Breast epithelium (tissue), 4 donors: ENCODE results near the gene ZNF318. TPM values are rescaled to one million over a fixed set of nuclear protein-coding genes. Genes with fewer than 3 reads are reported as not detected.
A peak's percentile ranks its signal among the peaks of the same experiment; 100 is the strongest.

Source experiments
- DNase-seq, 2 donors: peaks; one replicate each; pipeline ENCODE4 v3.0.0-alpha.2; 2019; ENCODE audit warnings: low spot score in 2 of 2
- H3K27ac ChIP-seq, 2 donors: fragments of 200-600 bp; sonication (generic) in 1 of 2; one replicate each; pipeline ENCODE4 v1.5.1; 2016 to 2019; ENCODE audit warnings: mild to moderate bottlenecking in 1 of 2
- H3K27me3 ChIP-seq, 2 donors: fragments of 200-600 bp; sonication (generic) in 1 of 2; one replicate each; pipeline versions ENCODE4 v1.5.1 to v1.6.0; 2017 to 2019; ENCODE audit warnings: control low read depth in 1 of 2, mild to moderate bottlenecking in 1 of 2
- H3K36me3 ChIP-seq: fragments of 200-600 bp; one replicate; pipeline ENCODE4 v1.5.1; 2019
- H3K4me1 ChIP-seq, 2 donors: fragments of 200-600 bp; sonication (generic); one replicate each; pipeline ENCODE4 v1.5.1; 2016 to 2019; ENCODE audit warnings: control low read depth in 1 of 2
- H3K4me3 ChIP-seq, 3 donors: fragments of 200-600 bp; sonication (generic); 1 replicate in 2 of 3; 2 replicates in 1 of 3; pipeline ENCODE4 v1.5.1; 2016 to 2019; ENCODE audit warnings: mild to moderate bottlenecking in 3 of 3, moderate library complexity in 2 of 3
- H3K9me3 ChIP-seq, 2 donors: fragments of 200-600 bp; sonication (generic) in 1 of 2; one replicate each; pipeline ENCODE4 v1.5.1; 2016 to 2019; ENCODE audit warnings: control low read depth in 1 of 2
- CTCF ChIP-seq, 3 donors: fragments of 450-650 bp; IDR thresholded peaks; one replicate each; pipeline ENCODE4 v1.5.1; 2016 to 2017; ENCODE audit warnings: antibody characterized with exemption in 3 of 3, mild to moderate bottlenecking in 3 of 3, moderate library complexity in 3 of 3
- POLR2A ChIP-seq: fragments of 450-650 bp; IDR thresholded peaks from one replicate; pipeline ENCODE4 v1.6.1; 2016; ENCODE audit warnings: antibody characterized with exemption, mild to moderate bottlenecking, moderate library complexity
- POLR2AphosphoS5 ChIP-seq, 3 donors: sonication (generic); formaldehyde crosslinking; IDR thresholded peaks; one replicate each; pipeline ENCODE4 v1.6.1; 2017; ENCODE audit warnings: antibody characterized with exemption in 3 of 3
- intact Hi-C: fragments of 100-400 bp; cut with DNase I; formaldehyde crosslinking; loops from one replicate; pipeline ENCODE4 v1.15.1; 2023; ENCODE audit warnings: low total_unique reads
- total RNA-seq, 3 donors: library from RNA; depleted of rRNA; stranded (reverse); fragments of >200 nt; gene quantifications; one replicate each; pipeline ENCODE4 v1.1.0, GENCODE V29; 2016

Gene ZNF318
- total RNA-seq, 3 donors from 2014 or later: 15.4 to 19.5 (median 17.4) TPM

GRCh38 chr6:43311666-43312065, 57.8 kb downstream of the ZNF318 start:
- intact Hi-C loops: no loop called here
- H3K4me1 ChIP-seq: no peaks in the 10 kb centered on the region
- H3K36me3 ChIP-seq: no peaks in the 10 kb centered on the region
- TF ChIP-seq POLR2A (no peak), POLR2AphosphoS5 (IDR thresholded peaks at IDR 0.05) (no peak), CTCF (IDR thresholded peaks at IDR 0.05) (no peak)
- no peak overlapping the region for H3K27ac ChIP-seq
- no peak for DNase-seq
- H3K27me3 ChIP-seq: no peaks in the 10 kb centered on the region
- no peak overlapping the region for H3K4me3 ChIP-seq
- no peaks in the 10 kb centered on the region for H3K9me3 ChIP-seq

- intact Hi-C loops: no loop called here
- H3K36me3 ChIP-seq: no peaks in the 10 kb centered on the region
- TF ChIP-seq CTCF (IDR thresholded peaks at IDR 0.05) (no peak), POLR2A (no peak)
- H3K9me3 ChIP-seq: no peaks in the 10 kb centered on the region
- no peaks in the 10 kb centered on the region for H3K4me1 ChIP-seq
- H3K27ac ChIP-seq: no peak overlapping the region
- DNase-seq: no peak
- no peaks in the 10 kb centered on the region for H3K27me3 ChIP-seq
- no peak overlapping the region for H3K4me3 ChIP-seq
Observed at GRCh38 chr6:43310624-43311023, 58.8 kb downstream of the ZNF318 start.

GRCh38 chr6:43310134-43310533, 59.3 kb downstream of the ZNF318 start:
- H3K9me3 ChIP-seq: no peaks in the 10 kb centered on the region
- TF ChIP-seq POLR2A: no peak
- no peak for TF ChIP-seq CTCF (IDR thresholded peaks at IDR 0.05)
- no peak for TF ChIP-seq POLR2AphosphoS5 (IDR thresholded peaks at IDR 0.05)

GRCh38 chr6:43308990-43309477, 60.4 kb downstream of the ZNF318 start:
- no peaks in the 10 kb centered on the region for H3K4me1 ChIP-seq
- H3K27ac ChIP-seq: no peak overlapping the region
- TF ChIP-seq POLR2A (no peak), POLR2AphosphoS5 (IDR thresholded peaks at IDR 0.05) (no peak)
- no peaks in the 10 kb centered on the region for H3K36me3 ChIP-seq
- DNase-seq: no peak
- H3K27me3 ChIP-seq: no peaks in the 10 kb centered on the region
- H3K4me3 ChIP-seq: peak overlapping the region; percentile 25 to 67 (median 38)
- intact Hi-C loops: no loop called here
- H3K9me3 ChIP-seq: no peaks in the 10 kb centered on the region

More at GRCh38 chr6:43310134-43310533, 59.3 kb downstream of the ZNF318 start:
- Histone ChIP-seq H3K4me3 (no peak overlapping the region), H3K36me3 (no peaks in the 10 kb centered on the region), H3K27me3 (no peaks in the 10 kb centered on the region), H3K27ac (no peak overlapping the region), H3K4me1 (no peaks in the 10 kb centered on the region)
- no peak for DNase-seq
- intact Hi-C loops: no loop called here

GRCh38 chr6:43308101-43308989, 61.1 kb downstream of the ZNF318 start, which contains the start of gene CRIP3:
Gene CRIP3 (minus strand): TSS chr6:43308826. CDS start chr6:43308792, 34 bp downstream.
- Histone ChIP-seq H3K9me3 (no peaks in the 10 kb centered on the region), H3K36me3 (no peaks in the 10 kb centered on the region), H3K27ac (no peak within 1 kb of the TSS), H3K4me3 (peak within 1 kb of the TSS; percentile 25 to 67 (median 38)), H3K27me3 (no peaks in the 10 kb centered on the region), H3K4me1 (no peaks in the 10 kb centered on the region)
- intact Hi-C loops: no loop called here
- DNase-seq: peak in 1 of 2 donors; percentile 26
- no peak for TF ChIP-seq POLR2A
- TF ChIP-seq POLR2AphosphoS5 (IDR thresholded peaks at IDR 0.05): no peak
- peak in 2 of 3 donors; percentile 20 to 48 for TF ChIP-seq CTCF (IDR thresholded peaks at IDR 0.05)
